Vagina (tissue), 2 donors: ENCODE data around the gene PLA2G4A.

Experiments used
- CTCF ChIP-seq, 3 experiments: fragments of 450-650 bp in 2 of 3; fragments of 200-600 bp in 1 of 3; sonication (generic) in 1 of 3; IDR thresholded peaks; one replicate each; pipeline ENCODE4 v1.5.1; 2017 to 2019; ENCODE audit warnings: antibody characterized with exemption in 3 of 3, mild to moderate bottlenecking in 2 of 3, moderate library complexity in 2 of 3
- POLR2A ChIP-seq, 2 donors: fragments of 450-650 bp; IDR thresholded peaks; one replicate each; pipeline ENCODE4 v1.6.1; 2017; ENCODE audit warnings: antibody characterized with exemption in 2 of 2, mild to moderate bottlenecking in 2 of 2, moderate library complexity in 2 of 2
- POLR2AphosphoS5 ChIP-seq, 2 donors: sonication (generic); formaldehyde crosslinking; IDR thresholded peaks; one replicate each; pipeline ENCODE4 v1.9.0; 2017; ENCODE audit warnings: antibody characterized with exemption in 2 of 2, mild to moderate bottlenecking in 2 of 2, low read depth in 1 of 2; ENCODE audit not compliant: insufficient read depth in 1 of 2

- no peak for TF ChIP-seq CTCF (IDR thresholded peaks at IDR 0.05)
- no peak for TF ChIP-seq POLR2AphosphoS5 (IDR thresholded peaks at IDR 0.05; ENCODE audit: insufficient read depth in 1 of 2, low read depth in 1 of 2)
- TF ChIP-seq POLR2A (IDR thresholded peaks at IDR 0.05) = no peak
Observed at GRCh38 chr1:186945146-186945545, 116.4 kb downstream of the PLA2G4A start.
